M059J (cell line): ENCODE measurements around the gene SLC5A5. TPM values are rescaled to one million over a fixed set of nuclear protein-coding genes. Genes with fewer than 3 reads are reported as not detected.

Experiments
- DNase-seq: peaks from one replicate; pipeline ENCODE4 v3.0.0-alpha.2; 2012; ENCODE audit warnings: low read depth
- total RNA-seq: library from RNA; depleted of rRNA; stranded (reverse); fragments of >200 nt; shearing (Covaris generic); gene quantifications from 2 replicates; pipeline ENCODE4 v1.2.3, GENCODE V29; 2014; rRNA removed

Gene SLC5A5
- total RNA-seq = not detected in 2 replicates

DNA sequence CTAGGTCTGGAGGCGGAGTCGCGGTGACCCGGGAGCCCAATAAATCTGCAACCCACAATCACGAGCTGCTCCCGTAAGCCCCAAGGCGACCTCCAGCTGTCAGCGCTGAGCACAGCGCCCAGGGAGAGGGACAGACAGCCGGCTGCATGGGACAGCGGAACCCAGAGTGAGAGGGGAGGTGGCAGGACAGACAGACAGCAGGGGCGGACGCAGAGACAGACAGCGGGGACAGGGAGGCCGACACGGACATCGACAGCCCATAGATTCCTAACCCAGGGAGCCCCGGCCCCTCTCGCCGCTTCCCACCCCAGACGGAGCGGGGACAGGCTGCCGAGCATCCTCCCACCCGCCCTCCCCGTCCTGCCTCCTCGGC is at the start of gene SLC5A5:
Gene SLC5A5 (plus strand): TSS at position 68 of the 373 bp plus-strand sequence. CDS start 375 bp downstream, outside the sequence.
- DNase-seq = no peak

GRCh38 chr19:17824339-17824738 is 47.4 kb upstream of the SLC5A5 start:
- DNase-seq = no peak

DNA sequence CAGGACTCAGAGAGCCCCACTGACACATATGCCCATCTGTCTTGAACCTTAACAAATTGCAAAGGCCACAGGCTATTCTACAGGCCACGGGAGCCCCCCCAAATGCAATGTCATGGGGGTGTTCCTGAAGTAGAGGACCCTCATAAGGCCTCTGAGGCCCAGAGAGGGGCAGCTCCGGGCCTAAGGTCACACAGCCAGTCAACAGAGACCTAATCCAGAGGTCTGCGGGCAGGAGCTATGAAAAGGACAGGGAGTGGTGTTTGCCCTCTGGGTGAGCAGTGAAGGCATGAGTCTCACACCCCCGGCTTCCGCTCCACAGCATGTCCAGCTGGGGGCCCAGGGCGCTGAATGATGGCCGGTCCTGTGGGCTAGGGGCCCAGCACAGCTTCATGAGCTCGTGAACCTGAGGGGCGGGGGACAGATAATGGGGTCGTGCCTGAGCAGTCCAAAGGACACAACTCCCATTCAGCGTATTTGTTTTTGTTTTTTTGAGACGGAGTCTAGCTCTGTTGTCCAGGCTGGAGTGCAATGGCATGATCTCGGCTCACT is 45.2 kb upstream of the SLC5A5 start:
- DNase-seq = no peak

DNA sequence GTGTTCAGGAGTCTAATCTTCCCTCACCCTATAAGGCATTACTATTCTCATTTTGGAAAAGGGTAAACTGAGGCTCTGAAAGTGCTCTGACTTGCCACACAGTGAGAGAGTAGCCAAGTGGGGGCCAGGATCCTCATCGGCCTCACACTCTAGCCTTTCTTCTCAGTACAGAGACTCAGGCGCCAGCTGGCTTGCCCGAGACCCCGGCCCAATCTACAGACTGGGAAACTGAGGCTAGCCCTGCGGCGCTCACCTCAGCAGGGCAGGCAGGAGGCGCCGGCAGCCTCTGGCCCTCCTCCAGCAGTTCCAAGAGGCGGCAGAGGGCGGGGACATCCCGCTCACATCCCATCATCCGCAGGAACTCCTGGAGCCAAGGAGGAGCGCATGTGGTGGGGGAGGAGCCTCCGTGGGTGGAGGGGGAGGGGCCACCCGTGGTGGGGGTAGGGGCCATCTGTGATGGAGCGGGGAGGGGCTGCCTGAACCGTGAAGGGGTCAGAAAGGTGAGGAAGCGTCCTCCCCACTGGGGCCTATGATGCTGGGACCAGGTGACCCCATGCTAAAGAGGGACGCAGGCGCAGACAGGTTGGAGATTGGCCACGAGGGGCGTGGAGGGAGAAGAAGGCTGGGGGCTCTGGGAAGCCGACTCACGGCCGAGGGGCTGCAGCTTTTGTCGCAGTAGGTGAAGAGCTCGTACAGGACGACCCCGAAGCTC is 41.7 kb upstream of the SLC5A5 start:
- DNase-seq = peak; percentile 69

- DNase-seq = peak; percentile 78
These were observed 41.0 kb upstream of the SLC5A5 start for GRCh38 chr19:17830567-17831418.

DNA sequence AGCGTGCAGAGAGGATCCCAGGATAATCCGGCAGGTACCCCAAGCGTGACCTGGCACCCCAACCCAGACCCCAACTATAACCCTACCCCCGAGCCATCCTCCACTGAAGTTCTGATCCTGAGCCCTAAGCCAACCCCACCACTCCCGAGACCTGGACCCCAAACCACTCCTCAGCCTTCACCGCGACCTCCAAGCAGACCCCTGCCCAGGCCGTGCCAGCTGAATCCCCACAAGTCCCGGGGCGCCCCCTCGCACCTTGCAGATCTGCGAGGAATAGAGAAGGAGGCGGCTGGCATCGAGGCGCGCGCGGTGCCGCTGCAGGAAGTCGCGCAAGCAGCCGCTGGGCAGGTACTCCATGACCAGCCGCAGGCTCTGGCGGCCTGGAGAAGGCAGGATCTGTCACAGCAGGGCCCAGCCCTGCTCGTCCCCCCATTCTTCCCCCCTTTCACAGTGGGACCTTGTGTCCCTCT is 40.3 kb upstream of the SLC5A5 start:
- no peak for DNase-seq

DNA sequence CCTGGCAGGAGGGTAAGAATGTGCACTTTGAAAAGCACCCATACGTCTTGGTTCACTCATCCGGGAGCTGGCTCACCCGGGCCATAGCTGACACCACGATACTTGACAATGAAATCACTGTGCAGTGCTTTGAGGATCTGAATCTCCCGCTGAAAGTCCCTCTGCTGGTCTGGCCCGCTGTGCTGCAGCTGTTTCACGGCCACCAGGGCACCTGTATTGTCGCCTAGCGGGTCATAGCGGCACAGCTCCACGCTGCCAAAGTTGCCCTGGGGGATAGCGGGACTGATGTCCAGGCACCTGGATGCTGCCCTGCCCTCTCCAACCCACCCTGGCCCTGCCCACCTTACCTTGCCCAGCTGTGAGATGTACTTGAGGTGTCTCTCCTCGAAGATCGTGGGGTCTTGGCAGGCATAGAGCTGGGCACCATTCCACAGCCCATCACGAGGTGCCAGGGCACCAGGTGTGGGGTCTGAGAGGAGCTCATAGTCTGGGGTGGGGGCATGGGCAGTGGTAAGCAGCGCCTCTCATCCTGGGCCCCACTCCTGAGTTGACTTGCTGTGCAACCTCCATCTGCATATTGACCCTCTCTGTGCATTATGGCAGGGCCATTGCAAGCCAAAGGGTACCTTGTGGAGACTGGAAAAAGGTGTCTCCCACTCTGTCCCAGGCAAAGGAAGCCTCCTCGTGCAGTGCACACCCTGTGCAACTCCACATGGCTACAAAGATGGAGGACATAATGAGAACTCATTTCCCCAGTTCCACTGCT is 39.1 kb upstream of the SLC5A5 start:
- no peak for DNase-seq

- peak; percentile 47 for DNase-seq
These were observed 37.2 kb upstream of the SLC5A5 start for GRCh38 chr19:17834350-17835181.

- no peak for DNase-seq
These were observed 36.4 kb upstream of the SLC5A5 start for GRCh38 chr19:17835182-17836006.

GRCh38 chr19:17836530-17836929 is 35.2 kb upstream of the SLC5A5 start:
- DNase-seq = no peak

GRCh38 chr19:17837972-17838371 is 33.8 kb upstream of the SLC5A5 start:
- DNase-seq = no peak

- DNase-seq = no peak
These were observed 31.7 kb upstream of the SLC5A5 start for GRCh38 chr19:17840019-17840418.

DNA sequence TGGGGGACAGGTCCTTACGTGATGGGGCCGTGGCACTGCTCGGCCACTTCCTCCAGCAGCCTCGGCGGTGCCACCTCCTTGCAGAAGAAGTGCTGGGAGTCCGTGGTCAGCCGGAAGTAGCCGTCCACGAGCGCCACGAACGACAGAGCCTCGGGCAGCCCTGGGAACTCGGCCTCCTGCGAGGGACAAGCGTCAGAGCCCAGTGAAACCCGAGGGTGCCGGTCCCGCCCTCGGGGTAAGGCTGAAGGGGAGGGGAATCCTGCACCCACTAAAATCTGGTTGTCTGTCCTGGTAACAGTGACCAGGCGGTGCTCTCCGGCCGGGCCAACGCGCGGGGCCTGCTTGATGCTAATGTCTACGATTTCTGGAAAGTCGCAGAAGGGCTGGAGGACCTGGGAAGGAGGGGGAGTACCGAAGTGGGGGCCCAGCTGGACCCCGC is 30.4 kb upstream of the SLC5A5 start:
- DNase-seq = peak; percentile 66

DNA sequence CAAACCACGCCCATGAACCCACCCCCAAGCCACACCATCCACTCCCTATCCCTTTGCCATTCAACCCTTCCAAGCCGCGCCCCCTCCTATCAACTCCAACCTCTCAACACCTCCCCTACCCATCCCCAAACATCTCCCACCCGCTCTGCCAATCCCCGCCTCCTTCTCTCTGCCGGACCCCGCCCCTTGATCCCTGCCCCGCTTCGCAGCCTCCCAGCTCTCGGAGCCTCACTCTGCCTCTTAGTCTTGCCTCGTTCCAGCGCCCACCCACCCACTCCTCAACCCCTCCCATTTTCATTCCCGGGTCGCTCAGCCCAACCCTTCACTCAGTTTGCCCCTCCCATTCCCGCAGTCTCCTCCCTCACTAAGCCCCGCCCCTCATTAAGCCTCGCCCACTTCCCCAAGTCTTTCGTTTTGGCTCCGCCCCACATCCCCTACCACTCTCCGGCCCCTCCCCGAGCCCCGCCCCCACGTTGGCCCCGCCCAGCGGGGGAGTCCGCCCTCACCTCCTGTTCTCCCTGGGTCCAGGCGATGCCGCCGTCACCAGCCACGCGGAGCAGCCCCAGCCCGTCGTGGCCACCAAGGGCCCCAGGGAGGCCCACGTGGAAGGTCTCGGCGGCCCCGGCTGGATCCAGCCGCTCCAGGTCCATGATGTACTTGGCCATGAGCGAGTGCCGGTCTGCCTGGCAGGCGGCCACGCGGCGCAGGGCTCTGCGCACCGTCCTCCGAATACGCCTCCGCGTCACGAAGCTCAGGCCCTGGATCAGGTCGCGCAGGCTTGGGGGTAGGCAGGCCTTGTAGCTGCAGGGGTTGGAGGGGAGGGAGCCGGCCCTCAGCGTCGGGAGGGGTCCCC is 29.7 kb upstream of the SLC5A5 start:
- peak; percentile 85 for DNase-seq

- DNase-seq = no peak
These were observed 29.0 kb upstream of the SLC5A5 start for GRCh38 chr19:17842663-17843291.

GRCh38 chr19:17843292-17843827 is 28.4 kb upstream of the SLC5A5 start:
- DNase-seq = no peak

DNA sequence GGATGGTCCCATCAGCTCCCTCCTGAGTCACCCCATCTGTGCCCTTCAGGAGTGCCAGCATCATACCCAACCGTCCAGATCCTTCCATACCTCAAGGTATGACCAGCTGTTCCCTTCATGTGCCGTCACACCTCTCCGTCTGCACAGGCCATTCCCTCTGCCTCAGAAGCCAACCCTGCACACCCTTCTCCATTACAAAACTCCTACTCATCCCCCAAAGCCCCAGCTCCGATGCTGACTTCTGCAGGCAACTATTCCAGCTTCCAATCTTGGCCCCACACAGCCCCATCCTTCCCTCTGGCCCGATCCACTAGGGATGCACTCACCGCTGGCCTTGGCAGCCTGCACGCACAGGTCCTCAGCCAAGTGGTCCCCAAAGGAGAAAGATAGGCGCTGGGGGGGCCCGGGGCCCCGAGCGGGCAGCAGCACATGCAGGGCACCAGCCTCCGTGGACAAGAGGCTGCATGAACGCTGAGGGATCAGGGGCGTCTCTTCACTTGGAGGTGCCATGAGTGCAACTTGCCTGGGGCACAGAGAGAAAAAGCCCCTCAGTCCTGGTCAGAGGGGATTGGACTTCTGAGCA is 27.7 kb upstream of the SLC5A5 start:
- DNase-seq = no peak

DNA sequence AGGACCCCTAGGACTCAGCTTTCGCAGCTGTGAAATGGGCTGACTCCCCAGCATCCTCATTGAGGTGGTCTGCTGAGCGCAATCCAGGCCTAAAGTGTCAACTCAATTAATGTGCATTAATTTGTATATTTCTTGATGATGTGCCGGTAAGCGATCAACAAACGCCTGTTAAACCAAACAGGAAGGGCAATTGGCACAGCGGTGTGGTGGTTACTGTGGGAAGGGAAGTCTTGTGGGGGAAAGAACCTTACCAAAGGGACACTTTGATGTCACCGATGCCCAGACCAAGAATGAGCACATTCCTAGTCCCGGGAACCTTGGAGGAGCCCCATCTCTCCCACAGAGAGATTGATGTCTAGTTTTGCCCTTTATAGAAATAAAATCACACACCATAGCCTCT is 25.6 kb upstream of the SLC5A5 start:
- DNase-seq = no peak
